ENCODE measurements around the gene LARP7. TPM values are rescaled to one million over a fixed set of nuclear protein-coding genes. Genes with fewer than 3 reads are reported as not detected.

The LARP7 gene
- polyA plus RNA-seq, 3 donors, result 99.3 to 103 (median 102) TPM

DNA sequence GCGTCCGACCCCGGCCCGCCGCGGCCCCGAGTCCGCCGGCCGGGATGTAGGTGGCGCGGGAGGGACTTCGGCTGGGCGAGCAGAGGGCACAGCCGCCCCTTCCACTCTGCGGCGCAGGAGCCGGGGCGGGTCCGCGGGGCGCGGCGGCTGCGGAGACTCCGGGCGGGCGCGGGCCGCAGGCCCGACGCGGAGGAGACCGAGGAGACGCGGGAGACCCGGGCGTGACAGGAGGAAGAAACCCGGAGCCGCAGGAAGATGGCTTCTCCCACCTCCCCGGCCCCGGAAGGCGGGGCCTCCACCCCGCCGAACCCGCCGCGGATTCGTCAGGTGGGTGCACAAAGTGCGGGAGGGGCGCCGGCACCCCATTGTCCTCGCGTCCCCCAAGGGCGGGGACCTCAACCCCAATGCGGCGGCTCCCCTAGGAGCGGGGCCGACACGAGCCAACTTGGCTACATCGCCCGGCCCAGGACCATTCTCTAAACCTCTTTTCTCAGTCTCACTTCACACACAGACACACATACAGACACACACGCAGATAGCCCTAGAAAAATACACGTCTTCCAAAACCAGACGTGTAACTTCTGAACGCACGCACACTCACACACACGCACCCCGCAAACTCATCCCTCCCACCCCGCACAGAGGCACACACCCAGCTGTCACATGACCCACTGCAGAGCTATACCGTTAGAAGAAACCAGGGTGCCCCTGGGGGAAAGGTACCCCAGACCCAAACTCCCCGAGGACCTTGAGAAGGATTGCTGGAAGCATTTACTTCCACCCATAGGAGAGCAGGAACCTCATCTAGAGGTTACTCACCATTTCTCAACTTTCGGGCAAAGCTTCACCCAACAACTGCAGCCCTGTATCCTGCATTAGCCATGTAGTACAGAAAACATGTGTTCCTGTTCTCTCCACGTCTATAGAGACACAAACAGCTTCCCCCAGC, 69.2 kb downstream of the LARP7 start:
- peak; percentile 8 for DNase-seq

DNA sequence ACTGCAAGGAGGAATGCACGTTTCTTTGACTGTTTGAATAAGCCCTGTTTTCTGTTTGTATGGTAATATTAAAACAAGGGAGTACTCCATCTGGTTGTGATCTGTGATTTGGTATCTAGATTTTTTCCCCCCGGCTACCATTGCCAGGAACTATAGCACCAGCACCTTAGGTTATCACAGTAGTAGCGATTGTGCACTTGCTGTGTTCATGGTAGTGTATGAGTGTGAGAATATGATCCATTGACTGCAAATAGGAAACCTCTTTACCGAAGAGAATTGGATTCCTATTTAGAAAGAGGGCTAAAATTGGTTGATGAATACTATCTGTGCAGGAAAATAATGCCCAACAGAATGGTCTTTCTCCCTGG, 69.9 kb downstream of the LARP7 start:
- DNase-seq, result no peak

Other genes starting within 250 kb of the LARP7 start
- not detected for gene NEUROG2, start 121.0 kb upstream of the LARP7 start, polyA plus RNA-seq (ENCODE audit: insufficient read length in 3 of 3)
- 10 to 100 TPM; 11.4 to 16.2 (median 16.0) TPM for gene ZGRF1, start 234 bp upstream of the LARP7 start, polyA plus RNA-seq (ENCODE audit: insufficient read length in 3 of 3)